Right renal pelvis (tissue), 4 donors: ENCODE data around the gene SOCS6. TPM values are rescaled to one million over a fixed set of nuclear protein-coding genes. Genes with fewer than 3 reads are reported as not detected.
"Not testable (repeated sequence)": the region's sequence is repeated elsewhere in the genome, so short reads cannot be mapped to it uniquely, and the experiment has no call there.

Experiments used
- DNase-seq, 4 donors: peaks; one replicate each; pipeline ENCODE4 v3.0.0-alpha.2; 2013; ENCODE audit warnings: low read depth in 4 of 4, low spot score in 3 of 4, missing footprints in 1 of 4
- polyA plus RNA-seq, 4 donors: library from polyadenylated mRNA; unstranded; fragments of 120-200 nt; gene quantifications; one replicate each; pipeline ENCODE4 v1.2.1, GENCODE V29; 2013; ENCODE audit not compliant: insufficient read length in 4 of 4

SOCS6 gene
- polyA plus RNA-seq, 4 donors = 27.9 to 35.9 (median 34.0) TPM

DNA sequence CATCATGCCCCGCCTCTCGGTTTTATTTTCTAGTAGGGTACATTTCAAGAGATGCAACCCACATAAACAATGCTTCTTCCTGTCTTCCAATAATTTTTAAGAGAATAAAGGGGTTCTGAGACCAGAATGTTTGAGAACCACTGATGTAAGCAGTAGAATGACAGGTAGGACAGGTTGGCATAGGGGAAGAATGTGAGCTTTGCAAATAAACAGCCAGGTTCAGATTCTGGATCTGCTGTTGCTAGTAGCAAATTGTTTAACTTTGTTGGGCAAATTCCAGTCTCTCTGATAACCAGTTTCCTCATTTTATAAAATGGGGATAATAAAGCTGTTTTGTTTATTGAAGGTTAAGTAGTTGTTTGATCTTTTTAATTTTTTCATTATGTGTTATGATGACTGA is 32.8 kb downstream of the SOCS6 start:
- DNase-seq = no peak

DNA sequence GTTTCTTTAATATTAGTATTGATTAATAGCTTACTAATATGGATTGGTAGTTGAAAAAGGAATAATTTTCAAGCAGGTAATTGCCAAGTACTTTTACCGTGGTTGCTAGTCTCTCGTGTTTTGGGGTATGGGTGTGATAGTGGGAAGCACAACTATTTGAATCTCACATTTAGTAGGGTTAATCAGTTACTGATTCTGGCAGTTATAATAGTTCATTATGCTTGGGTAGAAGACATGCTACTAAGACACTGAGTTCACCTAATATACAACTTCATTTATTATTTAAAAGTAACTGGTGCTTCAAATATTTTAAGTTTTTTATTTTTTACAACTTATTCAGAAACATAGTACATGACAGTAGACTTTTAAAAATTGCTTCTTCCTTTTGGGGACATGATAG is 33.5 kb downstream of the SOCS6 start:
- no peak for DNase-seq

GRCh38 chr18:70322928-70323327 is 34.1 kb downstream of the SOCS6 start:
- peak in 1 of 4 donors; percentile 14 for DNase-seq

DNA sequence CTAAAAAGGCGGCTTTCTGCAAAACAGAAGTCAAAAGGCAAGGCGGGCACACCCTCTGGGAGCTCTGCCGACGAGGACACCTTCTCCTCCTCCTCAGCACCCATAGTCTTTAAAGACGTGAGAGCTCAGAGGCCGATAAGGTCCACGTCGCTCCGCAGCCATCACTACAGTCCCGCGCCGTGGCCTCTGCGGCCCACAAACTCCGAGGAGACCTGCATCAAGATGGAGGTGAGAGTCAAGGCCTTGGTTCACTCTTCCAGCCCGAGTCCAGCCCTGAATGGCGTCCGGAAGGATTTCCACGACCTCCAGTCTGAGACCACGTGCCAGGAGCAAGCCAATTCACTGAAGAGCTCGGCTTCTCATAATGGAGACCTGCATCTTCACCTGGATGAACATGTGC is 36.1 kb downstream of the SOCS6 start:
- DNase-seq = no peak

- no peak for DNase-seq
Measured at GRCh38 chr18:70326255-70326654, 37.4 kb downstream of the SOCS6 start.

DNA sequence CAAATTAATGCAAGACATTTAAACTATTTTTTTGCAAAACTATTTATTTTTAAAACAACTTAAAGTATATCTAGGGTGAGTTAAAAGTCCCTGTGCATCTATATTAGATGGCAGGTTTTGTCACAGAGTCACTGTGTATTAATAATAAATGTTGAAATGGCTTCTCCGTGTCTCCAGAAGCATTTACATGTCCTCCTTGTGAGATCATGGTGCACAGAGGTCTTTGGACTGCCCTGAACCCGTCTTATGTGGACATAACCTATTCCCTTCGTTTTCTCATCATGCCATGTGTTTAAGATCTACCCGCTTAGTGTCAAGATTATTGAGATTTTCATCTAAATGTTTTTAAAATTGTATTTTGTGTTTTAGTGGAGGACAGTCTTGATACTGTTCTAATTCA is 39.3 kb downstream of the SOCS6 start:
- DNase-seq = no peak

DNA sequence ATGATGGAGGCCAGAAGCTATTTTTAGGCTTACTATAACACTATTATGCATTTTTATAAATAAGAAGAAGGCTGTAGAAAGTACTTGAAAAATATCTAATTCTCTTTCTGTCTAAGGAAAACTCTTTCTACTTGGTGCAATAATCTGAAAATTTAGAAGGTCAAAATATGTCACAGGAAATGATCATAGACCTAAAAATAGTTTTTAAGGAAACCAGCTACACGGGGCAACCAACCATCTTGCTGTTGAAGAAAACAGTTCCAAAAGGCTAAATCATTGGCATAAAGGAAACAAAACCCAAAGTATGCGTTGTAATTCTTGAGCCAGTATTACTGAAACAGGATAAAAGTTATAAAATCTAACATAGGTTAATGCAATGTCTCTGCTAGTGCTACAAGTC is 40.2 kb downstream of the SOCS6 start:
- no peak for DNase-seq

- DNase-seq = no peak
Measured at GRCh38 chr18:70330887-70331286, 42.0 kb downstream of the SOCS6 start.

- DNase-seq = no peak
Measured at GRCh38 chr18:70331456-70332097, 42.7 kb downstream of the SOCS6 start.

GRCh38 chr18:70332694-70333093 is 43.8 kb downstream of the SOCS6 start:
- no peak for DNase-seq

- no peak for DNase-seq
Measured at GRCh38 chr18:70333316-70333715, 44.5 kb downstream of the SOCS6 start.

- DNase-seq = no peak
Measured at GRCh38 chr18:70333757-70334156, 44.9 kb downstream of the SOCS6 start.

GRCh38 chr18:70334264-70334663 is 45.4 kb downstream of the SOCS6 start:
- no peak for DNase-seq

DNA sequence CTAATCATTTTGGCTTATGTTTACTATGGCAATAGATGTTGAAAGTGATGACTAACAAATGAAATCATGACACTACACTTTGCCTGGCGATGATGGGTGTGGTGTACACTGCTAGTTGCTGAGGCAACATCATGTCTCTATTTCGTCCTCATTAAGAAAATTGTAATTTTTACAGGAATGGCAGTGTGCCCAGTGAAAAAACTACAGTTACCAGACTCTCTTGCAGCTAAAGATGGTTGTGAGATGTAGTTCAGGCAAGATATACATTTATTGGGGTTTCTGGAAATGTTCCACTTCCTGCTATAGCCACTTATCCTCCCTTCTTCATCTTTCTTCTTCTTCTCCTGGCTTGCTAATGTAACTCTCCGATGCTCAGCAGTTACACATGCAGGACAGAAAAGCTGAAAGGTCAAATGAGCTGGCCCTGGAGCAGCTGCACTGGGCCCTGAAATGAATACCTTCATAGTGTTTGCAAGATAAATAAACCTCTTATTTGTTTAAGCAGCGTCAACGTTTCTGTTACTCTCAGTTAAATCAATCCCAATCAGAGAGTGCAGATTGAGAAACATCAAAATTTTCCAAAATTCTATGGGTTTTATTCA is 46.0 kb downstream of the SOCS6 start:
- DNase-seq = no peak

DNA sequence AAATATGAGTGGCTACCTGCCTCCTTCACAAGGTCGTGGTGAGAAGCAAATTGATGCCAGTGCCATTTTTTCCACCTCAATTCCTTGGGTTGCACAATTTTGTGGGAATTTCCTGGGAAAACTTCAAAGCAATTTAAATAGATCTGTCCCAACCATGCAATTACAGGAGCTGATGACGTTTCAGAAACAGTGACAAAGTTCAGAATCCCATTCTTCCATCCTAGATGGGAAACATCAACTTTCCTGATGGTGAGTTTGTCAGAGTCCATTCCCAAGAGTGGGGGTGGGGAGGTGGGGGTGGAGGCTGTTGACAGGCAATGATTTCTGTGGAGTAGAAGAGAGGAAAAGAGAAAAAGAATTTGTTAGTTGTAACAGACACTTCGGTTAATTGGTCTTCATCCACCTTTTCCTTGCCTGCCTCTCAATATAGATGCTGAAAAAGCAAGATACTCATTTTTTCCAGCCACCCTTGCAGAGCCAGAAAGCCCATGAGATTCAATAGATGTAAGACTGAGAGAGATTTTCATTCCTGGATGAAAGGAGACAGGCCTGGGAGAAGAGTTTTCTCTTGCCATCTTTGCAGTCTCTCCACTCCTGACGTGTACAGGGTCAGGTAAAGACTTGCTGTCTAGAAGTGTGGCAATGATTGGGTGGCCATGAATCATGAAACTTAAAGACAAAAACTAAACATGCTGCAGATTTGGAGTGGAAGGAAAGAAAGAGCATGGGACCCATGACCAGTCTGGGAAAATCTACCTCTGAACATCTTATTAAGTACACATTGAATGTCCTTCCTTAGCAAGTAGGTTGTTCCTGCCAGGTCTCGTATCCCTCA is 47.3 kb downstream of the SOCS6 start:
- DNase-seq = no peak

DNA sequence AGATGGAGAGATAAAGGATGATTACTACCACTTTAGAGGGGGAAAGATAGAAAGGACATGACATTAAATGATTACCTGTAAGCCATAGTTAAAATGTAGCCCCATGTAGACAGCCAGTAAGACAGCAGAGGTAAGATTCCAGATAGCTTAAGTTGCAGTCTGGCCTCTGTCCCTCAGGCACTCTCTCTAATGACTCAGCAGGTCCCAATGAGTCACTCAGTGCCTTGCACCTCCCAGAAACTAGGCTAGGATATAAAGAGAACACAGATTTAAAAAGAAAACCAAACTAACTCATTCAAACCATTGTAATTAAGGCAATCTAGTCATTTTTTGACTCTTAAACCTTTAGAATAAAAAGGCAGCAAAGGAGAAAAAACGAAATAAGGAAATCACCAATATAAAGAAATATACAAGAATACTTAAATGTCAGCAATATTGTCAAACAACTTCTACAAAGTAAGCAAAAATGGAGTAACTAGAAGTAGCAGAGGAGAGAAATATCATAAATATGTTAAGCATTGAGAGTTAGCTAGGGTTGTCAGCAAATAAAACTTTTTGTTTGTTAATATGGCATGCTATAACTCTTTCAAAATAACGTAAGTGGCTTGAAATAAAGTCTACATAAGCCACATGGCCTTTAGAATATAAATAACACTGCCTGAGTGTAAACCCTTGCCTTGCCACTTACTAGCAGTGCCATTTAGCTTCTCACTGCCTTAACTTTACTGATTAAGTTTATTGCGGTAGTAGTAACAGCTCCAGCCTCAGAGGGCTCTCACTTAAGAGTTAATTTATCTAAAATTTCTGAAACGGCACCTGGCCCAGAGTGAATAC is 48.5 kb downstream of the SOCS6 start:
- no peak for DNase-seq

DNA sequence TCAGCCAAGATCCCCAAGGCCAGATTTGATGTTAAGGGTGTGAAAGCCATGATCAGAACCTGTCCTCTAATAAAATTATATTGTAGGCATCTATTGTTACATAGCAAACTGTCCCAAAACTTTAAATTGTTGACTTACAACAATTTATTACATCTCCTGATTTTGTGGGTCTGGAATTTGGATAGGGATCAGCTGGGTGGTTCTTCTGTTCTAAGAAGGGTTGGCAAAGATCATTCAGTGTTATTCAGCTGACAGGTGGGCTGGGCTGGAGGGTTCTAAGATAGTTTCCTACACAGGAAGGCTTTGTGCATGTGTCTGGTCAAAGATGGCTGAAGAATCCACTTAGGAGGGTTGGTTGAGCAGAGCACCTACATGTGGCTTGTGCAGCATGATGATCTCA is 50.0 kb downstream of the SOCS6 start:
- no peak for DNase-seq

DNA sequence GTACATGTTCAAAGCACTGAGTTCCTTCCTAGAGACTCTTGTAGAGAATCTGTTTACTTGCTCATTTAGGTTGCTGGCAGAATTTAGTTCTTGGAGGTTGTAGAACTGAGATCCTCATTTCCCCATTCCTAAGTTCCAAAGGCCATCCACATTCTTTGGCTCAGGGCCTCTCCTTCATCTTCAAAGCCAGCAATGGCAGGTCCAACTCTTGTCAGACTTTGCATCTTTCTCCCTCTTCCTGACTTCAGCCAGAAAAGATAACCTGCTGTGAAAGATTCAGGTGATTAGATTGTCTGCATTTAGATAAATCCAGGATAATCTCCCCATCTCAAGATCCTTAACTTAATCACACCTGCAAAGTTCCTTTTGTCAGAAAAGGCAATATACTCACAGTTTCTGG is 51.1 kb downstream of the SOCS6 start:
- no peak for DNase-seq

- not testable (repeated sequence) for DNase-seq
Measured at GRCh38 chr18:70348481-70348880, 59.6 kb downstream of the SOCS6 start.

GRCh38 chr18:70349316-70349715 is 60.5 kb downstream of the SOCS6 start:
- DNase-seq = no peak

GRCh38 chr18:70354080-70354479 is 65.2 kb downstream of the SOCS6 start:
- DNase-seq = no peak
